CMK (cell line): Measurements from ENCODE around the gene CARD10.

ENCODE experiments used
- DNase-seq: peaks from one replicate; pipeline ENCODE4 v3.0.0-alpha.2; 2010; ENCODE audit warnings: low read depth

The CARD10 gene

DNA sequence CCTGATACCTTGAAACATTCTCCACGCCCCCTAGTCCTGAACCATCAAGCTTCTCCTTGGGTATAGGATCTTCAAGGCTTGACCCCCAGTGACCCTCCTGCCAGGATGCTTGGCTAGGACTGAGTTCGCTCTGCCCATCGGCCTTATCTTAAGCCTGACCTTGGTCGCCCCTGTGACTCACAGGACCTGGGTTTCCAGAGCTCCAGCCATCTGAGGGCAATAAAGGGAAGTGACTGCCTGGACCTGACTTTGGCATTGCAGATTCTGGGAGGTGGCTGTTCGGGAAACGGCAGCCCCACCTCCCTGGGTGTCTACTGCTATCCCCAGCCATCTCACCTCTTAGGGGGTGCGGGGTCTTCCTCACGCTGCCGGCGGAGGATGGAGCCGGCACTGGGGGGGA, 15.4 kb downstream of the CARD10 start:
- DNase-seq = no peak

DNA sequence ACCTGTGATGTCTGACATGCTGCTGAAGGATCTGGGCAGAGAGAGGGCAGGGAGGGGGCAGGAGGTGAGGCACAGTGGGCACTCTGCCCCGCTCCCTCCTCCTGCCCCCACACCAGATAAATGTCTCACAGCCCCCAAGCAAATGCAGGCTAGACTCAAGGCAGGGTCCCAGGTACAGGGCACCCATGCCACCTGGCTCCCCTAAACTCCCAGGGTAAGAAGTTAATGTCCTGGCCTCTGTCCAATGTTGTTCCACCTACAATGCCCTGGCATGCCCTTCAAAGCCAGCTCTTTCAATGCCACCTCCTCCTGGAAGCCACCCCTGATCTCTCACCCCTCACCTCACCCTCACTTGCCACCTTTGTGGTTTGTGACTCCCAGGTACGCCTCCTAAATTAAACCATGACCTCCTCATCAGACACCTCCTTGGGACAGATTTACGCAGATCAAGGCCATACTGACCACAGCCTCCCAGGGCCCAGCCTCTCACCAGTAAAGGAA, 16.0 kb downstream of the CARD10 start:
- no peak for DNase-seq

DNA sequence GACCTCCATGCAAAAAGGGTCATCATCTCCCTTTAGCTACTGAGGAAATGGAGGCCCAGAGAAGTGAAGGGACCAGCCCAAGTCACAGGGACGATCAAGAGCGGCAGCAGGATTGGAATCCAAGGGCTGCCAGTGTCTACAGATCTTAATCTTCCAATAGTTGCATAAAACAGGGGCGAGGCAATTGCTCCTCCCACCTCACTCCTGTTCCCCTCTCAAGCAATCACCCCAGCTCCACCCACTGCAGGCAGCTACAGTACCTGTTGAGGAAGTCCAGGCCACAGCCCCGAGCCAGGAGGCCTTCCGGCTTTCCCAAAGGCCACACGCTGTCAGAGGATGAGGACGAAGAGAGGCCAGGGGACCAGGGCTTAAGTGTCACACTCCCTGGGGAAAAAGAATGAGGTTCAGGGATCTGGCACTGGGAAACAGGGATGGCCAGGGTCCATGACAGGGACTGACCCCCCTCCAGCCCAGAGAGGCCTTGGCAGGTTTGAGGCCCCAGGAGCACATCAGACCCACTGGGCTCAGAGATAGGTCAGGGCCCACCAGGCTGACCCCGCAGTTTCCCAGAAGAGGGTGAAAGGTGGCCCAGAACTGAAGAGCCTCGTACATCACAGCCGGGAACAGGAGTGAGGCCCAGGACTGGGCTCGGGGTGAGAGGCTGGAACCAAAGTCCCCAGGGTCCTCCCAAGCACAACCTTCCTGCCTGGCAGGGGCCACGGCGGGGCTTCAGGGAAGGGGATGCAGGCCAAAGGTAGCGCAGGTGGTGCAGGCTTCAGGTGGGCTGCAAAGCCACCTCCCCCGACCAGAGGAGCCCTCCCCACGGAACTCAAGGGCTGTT, 16.7 kb downstream of the CARD10 start:
- no peak for DNase-seq

DNA sequence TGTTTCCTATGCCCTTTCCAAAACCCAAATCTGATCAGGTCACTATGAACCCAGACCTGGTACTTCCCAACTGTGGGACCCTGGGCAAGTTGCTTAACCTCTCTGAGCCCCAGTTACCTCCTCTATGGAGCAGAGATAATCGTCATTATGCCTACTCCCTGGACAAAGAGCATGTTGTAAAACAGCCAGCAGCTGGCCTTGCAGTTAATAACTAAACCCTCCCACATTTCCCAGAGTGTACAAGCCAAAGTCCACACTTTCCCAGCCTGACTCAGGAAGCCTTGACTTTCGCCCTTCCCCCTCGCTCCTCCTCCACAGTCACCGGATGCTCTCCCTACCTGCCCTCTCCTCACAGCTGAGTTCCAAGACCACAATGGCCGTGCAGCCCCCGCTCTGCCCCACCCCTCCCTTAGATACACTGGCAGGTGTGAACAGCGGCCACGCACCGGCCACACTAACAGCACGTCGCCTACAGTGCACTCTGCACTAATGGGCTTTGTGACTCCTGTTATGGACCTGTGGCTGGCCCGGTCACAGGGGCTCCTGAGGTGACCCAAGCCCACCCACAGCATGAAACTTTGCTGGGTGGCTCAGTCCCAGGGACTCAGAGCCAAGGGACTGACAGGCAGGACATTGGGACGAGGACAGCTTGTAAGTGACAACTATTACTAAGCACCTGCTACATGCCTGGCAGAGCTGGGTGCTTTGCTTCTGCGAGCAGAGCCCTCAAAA, 17.4 kb downstream of the CARD10 start:
- DNase-seq = no peak

DNA sequence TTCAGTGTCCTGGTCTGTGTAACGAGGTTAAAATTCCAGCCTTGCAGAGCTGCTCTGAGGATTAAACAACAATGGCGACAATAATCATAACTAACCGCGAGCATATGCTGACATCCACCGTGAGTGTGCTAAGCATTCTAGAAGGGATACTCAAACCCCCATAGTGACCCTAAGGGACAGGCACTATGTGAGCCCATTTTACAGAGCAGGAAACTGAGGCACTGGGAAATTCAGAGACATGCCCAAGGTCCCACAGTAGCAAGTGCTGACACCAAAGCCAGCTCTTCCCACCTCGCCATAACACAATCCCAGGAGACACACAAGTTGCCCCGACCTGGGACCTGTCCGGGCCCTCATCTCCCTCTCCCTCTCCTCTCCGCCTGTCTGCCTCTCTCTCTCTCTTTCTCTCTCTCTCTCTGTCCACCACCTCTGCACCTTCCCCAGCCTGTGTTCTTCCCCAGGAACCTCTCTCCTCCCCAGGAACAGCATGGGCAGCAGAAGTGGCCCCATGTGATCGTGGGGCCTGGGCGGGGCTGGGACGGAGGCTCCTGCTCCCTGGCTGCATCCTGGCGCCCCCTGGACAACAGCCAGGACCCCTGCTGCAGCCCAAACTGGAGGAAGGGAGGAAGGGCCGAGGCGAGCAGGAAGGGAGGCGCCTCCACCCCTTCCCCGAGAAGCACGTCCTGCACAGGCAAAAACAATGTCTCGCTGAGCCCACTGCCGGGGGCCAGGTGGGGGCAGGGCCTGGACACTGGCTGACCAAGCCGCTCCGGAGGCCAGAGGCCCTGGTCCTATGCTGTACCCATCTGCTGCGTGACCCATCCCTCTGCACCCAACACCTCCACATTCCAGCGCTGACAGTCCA, 18.2 kb downstream of the CARD10 start:
- no peak for DNase-seq

DNA sequence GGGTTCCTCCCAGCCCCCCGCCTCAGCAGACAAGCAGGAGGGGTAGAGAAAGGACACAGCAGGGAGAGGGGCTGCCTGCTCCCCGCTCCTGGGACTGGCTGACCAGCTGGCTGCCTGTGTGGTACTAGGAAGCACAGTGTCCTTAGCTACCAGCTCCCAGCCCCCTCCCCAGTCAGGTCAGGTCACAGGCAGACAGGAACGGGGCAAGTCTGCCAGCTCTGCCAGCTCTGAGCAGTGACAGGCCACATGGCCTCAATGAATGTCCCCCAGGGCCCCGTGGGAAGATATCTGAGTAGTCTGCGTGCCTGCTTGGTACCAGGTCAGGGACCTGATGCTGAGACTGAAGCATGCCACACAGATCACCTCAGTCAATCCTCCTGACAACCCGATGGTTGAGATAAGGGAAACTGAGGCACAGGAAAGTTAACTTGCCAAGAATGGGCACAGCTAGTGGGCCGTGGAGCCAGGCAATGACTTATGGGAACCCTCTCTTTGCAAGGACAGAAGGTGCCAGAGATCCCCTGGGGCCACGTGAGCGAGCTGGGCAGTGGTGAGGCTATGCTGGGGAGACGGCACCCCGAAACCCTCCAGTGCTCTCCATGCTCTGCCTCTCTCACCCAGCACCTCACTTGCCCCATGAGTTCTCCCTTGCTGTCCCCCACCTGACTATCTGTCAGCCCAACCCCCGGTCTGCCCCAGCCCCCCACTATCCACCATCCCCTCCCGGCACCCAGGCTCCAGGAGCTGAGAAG, 19.2 kb downstream of the CARD10 start:
- no peak for DNase-seq

DNA sequence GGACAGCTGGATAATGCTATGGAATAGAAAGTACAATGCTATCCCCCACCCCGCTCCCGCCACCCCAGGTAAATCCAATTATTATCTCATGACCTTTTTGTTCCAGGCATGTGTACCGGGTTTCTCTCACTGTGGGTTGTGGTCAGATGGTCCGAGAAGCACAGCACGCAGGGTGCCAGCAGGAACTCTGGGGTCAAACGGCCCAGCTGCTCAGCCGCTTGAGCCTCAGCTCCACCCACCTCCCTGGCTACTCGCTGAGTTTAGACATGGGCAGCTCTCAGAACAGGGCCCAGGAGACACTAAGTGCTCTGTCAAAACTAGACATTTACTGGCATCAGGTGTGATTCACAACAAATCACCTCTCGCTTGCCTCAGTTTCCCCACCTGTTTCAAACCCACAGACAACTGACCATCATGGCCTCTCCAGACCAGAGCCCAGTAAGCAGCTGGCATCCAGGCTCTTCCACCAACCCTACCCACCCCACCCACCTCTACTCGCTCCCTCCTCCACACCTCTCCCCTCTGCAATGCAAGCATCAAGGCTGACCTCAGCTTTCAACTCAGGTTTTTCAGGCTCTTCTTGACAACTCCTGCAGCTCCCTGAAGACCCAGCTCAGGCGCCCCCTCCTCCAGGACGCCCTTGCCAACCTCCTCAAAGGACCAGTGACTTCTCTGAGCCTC, 20.0 kb downstream of the CARD10 start:
- DNase-seq = no peak

DNA sequence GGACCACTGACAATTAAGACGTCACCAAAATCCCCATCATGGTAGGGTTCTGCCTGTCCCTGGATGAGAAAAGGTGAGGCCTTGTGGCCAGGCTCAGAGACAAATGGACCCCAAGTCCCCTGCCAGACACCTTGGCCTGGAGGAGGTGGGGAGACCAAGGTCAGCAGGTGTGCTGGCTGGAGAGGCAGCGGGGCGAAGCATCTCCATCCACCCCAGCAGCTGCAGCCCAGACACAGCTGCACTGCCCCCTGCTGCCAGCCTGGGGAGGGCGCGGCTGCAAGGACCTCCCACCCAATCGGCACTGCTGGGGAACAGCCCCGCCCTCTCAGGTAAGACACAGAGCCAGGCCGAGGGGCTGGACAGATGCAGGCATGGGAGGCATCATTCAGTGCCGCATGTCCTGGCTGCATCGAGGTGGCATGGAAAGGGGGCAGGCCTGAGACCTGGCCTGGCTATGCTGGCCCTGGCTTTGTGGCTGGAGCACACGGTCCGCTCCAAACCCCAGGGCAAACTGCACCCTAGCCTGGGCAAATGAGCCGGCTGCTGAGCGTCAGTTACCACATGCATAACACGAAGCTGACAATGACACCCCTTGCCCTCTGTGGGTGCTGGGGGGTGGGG, 20.8 kb downstream of the CARD10 start:
- DNase-seq = no peak

DNA sequence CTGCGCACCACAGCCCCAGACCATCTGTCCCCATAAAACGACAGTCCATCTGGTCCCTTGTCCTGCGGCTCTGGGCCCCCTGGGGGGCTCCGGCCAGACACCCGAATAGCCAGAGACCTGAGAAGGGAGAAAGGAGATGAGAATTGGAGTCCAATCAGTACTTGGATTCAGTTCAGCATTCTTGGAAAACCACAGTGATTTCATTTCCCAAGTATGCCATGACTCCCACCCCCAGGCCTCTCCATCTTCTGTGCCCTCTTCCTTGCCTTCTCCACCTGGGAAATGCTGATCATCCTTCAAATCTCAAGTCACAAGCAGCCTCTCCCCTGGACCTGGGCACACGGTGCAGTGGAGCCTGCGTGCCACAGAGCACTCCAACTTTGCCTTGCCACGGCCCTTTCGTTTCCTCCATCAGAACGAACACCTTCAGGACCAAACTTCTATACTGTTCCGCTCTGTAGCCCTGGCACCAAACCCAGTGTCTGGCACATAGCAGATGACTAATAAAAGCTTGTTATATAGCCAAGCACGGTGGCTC, 22.1 kb downstream of the CARD10 start:
- DNase-seq = no peak

DNA sequence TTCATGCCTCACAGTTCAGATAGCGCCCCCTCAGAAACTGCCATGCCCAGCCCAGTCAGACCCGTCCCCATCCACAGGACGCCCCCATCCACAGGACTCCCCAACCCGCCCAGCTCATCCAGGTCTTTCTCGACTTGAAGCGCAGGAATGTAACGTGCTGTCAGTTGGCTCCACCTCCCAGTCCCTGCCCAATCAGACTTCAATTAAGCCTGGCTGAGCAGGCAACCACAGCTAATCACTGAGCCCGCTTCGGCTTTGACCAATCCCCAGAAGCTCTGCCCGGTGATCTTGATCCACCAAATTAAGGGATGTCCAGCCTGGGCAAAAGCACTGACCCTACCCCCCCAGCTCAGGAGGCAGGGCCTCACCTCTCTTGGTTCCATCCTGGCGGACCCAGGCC, 22.6 kb downstream of the CARD10 start:
- no peak for DNase-seq

DNA sequence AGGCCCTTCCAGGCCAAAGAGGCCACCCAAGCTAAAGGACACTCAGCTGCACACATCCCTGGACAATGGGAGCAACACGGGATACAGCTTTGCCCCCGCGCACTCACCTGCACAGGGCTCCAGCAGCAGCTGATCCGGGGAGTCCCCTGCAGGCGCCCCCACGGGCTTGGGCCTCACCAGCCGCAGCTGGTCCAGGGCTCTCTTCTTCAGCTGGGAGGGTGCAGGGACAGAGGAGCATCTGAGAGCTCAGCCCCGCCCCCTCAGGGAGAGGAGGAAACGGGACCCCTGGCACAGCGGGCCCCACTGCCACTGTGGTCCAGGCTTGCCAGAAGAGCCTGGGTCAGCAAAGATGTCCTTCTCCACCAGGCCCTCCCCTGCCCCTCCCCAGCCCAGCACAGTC, 25.2 kb downstream of the CARD10 start:
- no peak for DNase-seq

DNA sequence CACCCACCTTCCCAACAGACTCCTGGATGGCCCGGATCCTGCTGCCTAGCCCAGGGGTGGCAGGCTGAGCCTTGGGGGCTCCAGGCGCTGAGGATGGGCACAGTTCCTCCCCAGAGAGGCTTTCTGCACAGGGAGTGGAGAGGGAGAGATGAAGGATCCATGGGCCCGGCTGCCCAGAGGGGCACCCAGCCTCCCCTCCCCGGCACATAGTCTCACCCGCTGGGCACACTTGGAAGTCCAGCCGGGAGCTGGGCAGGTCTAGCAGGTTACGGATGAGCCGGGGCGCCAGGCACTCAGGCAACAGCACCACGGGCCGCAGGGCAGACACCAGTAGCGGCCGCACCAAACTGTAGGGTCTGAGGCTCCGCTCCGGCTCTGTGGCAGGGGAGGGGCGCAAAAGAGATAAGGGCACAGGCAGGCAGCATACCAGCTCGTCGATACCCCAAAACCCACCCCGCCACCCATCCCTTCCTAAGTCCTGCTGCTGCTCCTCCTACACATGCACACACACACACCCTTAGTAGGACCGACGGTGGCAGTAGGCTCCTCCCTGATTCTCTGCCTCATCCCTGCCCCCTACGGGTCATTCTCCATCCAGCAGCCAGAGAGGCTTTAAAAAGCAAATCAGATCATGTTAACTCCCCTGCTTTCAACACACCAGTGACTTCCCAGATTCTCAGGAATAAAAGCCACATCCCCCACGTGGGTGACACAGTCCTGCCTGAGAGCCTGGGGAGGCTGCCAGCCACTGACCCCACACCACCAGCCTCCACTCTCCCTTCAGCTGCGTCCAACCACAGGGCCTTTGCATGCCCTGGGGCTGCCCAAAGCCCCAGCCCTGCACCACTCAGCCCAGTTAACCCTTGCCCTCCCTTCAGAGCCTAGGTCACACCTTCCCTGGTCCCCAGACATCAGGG, 26.5 kb downstream of the CARD10 start:
- no peak for DNase-seq

DNA sequence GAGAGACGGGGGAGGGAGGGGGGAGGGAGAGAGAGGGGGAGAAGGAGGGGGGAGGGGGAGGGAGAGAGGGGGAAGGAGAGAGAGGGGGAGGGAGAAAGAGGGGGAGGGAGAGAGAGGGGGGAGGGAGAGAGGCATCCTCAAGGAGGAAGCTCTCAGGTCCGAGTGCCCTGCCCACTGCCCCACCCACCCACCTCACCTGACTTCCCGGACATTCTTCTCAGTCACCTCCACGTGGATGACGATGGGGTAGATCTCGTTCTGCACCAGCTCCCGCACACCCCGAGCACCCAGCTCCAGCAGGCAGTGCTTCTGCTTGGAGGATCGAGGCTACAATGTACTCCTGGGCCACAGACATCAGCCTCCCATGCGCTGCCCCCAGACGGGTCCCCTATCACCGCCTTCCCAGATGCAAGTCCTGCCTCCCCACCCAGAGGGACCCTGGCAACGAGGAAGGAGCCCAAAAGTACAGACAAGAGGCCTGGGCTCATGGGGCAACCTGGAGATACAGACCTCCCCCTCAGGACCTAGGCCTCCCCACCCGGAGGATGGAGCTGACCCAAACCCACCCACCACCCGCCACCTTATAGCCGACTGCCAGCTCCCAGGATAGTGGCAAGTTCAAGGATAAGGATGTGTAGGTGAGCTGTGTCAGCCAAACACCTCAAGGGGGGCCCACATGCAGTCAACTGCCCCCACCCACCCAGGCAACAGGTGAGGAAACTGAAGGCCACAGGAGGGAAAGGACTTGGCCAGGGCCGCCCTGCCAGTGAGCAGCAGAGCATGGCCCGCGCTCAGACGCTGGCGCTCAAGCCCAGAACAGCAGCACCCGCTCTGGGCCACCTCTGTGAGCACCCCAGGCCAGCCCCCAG, 27.4 kb downstream of the CARD10 start:
- DNase-seq = no peak

DNA sequence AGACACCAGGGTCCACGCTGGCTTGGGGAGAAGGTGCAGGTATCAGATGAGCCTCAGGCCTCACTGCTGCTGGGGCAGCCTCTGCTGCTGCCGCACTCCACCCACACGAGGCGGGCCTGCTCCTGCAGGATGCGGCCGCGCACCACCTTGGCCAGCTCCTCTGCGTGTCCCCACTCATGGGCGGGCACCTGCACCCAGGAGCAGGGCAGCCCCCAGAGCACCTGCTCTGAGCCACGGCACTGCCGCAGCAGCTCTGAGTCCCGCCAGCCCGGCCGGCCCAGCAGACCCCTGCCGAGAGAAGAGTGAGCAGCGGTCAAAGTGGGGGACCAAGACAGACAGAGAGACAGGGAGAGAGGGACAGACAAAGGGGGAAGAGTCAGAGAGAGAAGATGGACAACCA, 28.1 kb downstream of the CARD10 start:
- no peak for DNase-seq

DNA sequence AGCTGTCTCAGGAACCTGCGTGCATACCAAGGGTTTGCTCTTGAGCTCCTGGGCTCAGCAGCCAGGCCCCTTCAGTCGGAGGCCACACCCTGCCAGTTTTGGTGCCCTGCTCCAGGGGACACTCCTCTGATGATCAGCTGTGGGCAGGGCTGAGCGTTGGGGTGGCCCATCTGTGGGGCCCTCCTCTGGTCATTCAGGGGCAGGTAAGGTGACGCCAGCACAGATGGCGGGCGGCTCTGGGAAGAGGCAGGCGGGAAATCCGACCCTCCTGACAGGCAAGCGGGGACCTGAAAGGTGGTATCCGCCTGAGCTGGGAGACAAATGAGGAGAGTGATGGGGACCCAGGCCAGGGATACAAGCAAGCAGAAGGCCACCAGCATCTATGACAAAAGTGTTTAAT, 29.2 kb downstream of the CARD10 start:
- DNase-seq = no peak

DNA sequence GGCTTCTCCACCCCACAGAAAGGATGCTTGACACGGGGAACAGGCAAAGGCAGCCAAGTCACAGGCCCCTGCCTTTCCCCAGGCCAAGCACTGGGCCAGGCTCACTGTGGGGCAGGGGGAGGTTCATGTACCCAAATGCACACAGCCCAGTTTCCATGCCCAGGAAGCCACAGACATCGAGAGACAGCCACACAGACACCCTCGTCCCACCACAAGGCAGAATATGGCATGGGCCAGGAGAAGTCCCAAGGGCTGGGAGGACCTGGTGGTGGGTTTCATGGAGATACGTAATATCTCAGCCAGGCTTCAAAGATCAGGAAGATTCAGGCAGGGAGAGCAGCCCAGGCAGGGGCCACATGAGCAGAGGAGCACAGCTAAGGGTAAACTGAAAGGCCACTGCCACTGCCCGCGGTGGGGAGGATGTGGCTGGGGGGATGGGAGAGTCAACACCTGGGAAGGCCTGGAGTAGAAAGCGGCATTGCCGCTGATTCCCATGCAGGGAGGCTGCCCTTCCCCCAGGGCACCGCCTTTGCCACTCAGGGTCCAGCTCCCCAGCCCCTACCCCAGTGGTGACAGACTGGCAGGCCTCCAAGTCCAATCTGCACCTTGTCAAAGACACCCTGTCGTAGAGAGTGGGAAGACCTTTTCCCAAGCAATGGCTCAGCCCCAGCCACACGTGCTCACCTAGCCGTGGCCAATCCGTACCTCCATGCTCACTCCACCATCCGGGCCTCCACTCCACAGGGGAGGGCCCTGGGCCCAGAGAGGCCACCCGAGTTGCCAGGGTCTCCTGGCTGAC, 30.7 kb downstream of the CARD10 start:
- no peak for DNase-seq

DNA sequence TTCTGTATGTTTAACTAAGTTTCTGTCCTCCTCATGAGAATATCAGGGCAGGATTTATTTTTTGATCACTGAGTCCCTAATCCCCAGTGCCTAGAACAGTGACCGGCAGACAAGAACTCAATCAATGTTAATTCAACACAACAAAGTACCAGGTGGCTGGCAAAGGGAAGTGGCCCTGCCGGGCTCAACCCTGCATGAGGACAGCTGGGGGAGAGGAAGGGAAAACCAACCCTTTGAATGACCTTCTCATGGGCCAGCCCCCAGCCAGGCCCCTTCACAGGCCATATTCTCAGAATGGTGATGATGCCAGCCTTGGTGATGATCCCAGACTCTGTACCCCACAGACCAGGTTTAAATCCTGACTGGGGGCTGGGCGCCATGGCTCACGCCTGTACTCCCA, 31.6 kb downstream of the CARD10 start:
- DNase-seq = no peak
